ENCODE results near the gene UQCR10.

UQCR10 gene

DNA sequence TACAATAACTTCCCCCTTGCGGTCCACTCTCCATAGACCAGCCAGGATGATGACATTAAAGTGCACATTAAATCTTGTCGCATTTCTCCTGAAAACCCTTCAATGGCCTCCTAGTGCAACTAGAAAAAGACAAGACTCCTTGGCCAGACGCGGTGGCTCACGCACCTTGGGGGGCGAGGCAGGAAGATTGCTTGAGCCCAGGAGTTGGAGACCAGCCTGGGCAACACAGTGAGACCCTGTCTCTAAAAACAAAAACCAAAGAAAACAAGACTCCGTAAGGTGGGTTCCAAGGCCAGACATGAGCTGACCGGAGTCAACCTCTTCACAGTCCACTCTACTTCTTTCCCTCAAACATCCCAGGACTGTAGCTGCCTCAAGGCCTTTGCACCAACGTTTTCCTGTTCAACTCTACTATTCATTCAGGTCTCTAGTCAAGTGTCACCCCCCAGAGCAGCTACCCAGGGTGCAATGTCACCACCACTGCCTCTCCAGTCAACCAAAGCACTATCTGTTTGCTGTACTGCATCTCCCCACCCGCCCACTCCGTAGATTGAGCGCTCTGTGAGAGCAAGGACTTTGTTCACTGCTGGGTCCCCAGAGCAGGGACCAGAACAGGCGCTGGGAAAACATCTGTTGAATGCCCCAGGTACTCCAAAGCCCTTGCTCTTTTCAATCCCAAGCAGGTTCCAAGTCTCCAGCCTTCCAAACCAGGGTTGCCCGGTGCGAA lies 1.1 kb upstream of the UQCR10 start:
- DNase-seq, result no peak

DNA sequence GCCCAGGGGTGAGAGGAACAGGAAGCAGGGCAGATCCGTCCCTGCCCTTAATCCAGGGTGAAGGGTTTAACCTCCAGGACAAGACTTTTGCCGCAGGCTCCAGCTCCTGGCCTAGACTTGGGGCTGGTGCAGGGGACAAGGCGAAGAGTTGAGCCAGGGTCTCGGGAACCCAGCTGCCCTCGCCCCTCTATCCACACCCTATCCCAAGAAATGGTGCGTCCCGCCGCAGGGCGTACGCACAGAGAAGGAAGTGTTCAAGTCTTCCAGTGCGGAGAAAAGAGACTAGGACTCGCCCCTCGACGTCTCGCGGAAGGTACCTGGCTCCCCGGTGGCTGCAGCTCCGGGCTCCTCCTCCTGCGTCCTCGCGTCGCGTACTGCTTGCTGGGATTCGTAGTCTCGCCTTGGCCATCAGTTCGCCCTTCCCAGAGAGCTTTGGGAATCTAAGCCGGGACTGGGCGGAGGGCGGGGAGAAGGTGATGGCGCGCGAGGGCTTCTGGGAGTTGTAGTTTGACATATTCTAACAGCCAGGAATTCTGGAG lies 468 bp upstream of the UQCR10 start, which contains the start of gene ZMAT5:
ZMAT5 (minus strand) TSS at position 376 of the 539 bp plus-strand sequence. CDS start 18,463 bp downstream, outside the sequence.
- peak; percentile 69 for DNase-seq

DNA sequence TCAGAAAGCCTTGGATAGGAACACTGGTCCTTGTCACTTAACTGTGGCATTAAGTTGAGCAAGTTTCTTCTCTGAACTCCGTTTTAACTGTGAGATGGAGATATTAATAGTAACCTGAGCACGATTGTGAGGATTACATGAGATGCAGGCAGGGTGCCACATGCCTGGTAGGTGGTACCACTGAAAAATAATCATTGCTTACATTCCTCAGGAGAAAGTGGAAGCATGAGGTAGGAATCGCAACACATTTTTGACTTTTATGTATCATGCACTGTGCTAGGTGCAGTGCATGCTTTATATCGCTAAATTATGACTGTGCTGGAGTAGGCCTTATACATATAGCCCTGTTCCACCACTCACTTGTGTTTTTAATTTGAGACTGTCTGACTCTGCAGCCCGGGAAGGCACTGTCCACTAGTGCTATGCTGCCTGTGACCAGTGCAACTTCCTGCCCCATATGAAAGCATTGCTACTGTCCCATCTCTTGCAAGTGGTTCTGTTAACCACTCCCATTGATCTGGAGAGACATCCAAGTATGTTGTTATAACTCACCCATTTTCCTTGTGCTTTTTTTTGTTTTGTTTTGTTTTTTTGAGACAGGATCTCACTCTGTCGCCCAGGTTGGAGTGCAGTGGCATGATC lies 1.0 kb downstream of the UQCR10 start:
- DNase-seq, result no peak

DNA sequence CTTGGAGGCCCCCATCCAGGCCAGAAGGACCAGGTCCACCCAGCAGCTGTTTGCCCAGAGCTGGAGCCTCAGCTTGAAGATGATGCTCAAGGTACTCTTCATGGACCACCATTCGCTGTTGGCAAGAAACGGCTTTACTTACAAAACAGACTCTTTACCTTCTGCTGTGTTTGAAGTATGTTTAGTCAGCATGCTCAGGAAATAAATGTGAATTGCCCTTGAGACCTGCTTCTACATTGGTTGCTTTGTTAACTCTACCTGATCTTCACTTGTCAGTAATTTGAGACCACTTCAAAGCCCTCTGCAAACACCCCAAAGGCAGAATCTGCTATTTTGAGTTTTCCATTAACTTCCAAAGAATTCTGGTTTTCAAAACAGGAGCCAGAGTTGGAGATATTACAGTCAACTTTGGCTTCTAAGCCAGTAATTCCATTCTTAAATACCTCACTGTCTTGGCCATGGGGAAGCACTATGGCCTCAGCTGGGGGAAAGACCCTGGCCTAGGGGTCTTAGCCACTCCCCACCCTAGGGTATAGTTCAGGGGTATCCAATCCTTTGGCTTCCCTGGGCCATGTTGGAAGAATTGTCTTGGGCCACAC lies 2.7 kb downstream of the UQCR10 start:
- no peak for DNase-seq

DNA sequence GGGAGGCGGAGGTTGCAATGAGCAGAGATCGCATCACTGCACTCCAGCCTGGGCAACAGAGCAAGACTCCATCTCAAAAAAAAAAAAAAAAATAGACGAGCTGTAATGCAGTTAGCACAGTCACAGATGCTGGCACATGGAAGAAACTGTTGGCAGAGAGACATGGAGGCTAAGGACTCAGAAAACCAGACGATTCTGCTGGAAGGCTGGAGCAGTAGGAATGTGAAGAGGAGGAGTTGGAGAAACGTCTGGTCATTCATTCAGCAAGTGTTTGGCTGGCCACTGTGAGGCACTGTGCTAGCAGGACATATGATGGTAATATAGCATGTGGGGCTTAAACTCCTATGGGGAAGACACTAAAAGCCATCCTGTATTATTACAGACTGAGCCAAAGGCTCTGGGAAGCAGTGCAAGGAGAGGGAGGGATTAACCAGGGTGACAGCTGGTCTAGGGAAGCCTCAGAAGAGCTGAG lies 5.0 kb downstream of the UQCR10 start:
- no peak for DNase-seq

DNA sequence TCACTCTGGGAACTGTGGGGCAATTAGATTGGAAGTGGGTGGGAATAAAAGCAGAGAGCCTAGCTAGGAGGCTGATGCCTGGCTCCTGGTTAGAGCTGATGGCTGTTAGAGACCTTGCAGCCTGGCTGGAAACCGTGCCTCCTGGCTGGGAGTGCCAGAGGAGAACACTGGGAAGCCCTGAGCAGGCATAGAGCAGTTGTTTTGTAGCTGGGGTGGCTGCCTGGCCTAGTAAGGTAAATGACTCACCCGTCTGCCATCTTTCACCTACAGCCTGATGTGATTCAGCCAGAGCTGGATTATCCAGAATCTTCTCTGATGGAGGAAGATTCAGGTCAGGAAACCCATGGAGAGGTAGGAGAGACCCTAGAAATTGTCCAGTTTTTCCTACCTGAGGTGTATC lies 6.1 kb downstream of the UQCR10 start:
- no peak for DNase-seq

DNA sequence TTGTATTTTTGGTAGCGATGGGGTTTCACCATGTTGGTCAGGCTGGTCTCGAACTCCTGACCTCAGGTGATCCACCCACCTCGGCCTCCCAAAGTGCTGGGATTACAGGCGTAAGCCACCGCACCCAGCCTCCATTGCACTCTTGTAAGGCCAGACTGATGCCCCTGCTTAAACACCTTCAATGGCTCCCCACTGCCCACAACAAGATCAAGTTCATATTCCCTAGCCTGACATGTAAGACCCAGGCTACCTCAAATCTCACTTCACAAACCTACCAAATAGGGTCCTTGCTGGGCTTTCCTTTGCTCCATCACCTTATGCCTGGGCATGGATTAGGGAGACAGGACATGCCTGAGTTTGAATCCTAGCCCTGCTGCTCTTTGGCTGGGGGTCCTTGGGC lies 13.1 kb downstream of the UQCR10 start:
- DNase-seq, result no peak

DNA sequence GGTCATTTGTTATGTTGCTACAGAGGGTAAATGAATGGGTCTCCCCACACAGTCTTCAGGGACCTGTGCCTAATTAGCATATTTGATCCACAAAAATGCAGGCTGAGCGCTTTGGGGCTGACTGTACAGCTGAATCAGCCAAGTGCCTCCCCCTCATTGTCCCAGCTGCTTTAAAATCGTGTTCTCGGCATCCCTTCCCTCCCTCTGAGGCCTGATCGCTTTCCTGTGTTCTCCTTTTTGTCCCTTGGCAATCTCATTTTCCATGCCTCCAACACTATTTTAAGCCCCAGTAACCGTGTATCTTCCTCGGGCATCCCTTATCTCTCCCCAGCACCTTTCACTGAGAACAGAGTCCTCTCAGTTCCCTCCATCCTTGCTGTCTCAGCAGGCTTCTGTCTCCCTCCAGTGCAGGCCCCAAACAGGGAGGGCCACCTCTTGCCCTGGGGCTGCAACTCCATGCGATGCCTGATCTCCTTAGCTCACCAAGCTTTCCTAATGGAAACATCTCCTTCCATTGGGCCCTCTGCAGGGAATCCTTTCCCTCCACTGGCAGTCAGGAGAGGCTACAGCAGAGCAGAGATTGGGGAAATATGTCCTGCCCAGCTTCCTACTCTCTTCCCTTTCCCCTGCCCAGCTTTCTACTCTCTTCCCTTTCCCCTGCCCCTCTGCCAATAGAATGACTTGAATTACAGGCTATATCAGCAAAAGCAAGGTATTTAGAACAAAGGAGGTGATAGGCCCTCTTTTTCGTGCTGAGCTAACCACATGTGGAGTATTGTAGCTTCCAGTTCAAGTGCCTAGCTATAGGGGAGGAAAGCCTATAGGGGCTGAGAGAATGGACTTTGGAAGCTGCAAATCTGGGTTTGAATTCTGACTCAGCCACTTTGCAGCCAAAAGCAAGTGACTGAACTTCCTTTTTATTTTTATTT lies 13.8 kb downstream of the UQCR10 start:
- no peak for DNase-seq

DNA sequence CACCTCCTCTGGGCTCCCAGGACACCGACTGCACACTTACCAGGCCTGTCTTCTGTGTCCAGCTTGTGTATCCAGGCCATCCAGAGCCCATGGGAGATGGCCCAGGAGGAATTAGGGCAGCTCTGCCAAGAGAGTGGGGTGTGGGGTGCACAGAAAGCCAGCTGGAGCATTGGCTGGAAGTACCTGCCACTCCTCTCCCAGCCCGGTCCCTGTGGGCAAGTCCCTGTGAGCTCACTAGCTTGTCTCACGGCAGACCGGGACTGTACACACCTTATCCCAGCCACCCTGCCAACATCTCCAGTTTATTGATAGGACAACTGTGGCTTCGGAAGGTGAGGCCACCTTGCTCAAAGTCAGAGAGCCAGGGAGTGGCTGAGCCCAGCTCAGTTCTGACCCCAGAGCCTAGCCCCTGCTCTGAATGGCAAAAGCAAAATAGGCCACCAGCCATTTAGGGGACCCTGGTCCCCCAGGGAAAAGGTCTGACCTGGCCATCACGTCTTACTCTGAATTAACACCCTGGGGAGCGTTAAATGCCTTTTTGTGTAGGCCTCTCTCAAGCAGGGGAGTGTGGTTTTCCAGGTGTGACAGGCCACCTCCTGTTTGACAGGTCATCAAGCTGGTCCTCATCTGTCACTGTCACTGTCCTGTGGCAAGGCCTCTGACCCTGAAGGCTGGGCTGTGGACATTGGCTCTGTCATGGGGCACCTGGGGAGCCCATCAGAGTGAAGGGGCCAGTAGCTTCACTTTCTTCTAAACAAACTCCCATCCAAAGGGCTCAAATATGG lies 15.1 kb downstream of the UQCR10 start:
- DNase-seq, result no peak

DNA sequence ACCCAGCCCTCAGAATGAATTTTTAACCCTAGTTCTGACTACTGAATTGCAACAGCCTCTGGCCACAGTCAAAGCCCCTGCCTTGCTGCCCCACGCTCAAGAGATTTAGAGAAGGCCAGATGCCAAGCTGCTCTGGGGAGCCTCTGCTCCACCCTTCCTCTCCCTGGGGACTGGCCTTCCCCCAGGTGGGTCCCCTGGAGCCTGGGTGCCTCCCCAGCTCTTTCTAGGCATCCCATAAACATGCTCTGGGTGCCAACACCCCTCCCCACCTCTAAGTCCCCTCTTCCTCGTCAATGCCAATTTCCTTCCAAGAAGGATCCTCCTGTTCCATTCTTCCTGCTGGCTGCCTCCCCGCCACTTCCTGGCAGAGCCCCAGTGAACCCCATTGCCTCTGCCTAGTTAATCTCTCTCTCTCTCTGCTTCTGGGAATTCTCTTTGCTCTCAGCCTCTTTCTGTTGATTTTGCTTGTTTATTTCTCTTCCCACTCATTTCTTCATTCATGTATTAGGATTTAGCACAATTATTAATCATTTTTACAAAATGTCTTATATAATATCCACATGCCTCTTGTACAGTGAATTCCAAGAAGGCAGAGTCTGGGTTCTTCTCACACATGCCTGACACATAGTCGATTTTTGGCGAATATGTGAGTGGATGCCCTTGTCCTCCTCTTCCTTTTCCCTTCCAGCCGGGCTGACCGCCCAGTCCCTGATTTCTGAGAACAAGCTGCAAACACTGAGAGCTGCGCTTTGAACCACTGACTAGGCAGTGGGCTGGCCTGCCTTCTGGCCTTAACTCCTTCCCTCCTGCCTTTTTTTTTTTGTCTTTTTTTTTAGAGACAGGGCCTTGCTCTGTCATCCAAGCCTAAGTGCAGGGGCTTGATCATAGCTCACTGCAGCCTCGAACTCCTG lies 17.5 kb downstream of the UQCR10 start:
- no peak for DNase-seq

DNA sequence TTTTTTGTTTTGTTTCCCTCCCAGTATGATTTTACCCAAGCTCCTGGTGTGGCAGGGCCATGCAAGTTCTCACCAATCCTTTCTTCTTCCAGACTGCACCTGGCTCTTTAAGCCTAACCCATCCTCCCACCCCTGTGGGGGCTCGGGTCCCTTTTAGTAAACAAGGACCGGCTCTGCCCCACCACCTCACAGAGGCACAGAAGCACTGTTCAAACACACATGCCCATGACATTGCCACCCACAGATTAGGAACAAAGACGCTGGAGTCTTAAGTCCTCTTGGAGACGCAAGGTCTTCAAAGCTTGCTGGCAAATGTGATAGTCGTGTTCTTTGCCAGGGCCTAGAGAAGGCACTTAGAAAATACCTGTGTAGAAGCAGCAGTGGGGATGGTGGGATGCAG lies 18.9 kb downstream of the UQCR10 start:
- DNase-seq, result no peak

DNA sequence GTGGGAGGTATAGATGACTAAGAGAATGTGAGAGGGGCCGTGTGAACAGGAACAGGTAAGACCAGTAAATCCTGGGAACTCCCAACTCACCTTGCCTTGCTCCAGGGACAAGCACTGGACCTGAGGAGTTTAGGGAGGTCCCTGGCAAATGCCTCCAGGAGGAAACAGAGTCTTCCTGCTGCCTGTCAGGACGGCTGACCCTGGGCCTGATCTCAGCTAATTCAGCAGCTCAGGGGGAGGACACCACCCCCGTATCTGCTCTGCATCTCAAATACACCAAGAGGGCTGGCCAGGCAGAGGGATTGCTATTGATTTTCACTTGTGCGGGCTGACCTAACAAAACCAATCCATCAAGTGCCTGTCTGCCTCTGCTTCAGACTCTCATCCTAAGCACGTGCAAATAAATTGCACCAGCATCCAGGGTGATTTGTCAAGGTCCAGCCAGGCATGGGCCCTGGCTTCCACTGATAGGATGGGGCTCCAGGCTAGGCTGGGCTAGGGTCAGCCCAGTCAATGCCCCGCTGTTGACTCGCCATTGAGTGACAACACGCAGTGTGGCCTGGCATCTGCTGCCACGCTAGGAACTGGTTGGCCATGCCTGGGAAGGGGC lies 20.3 kb downstream of the UQCR10 start:
- no peak for DNase-seq

DNA sequence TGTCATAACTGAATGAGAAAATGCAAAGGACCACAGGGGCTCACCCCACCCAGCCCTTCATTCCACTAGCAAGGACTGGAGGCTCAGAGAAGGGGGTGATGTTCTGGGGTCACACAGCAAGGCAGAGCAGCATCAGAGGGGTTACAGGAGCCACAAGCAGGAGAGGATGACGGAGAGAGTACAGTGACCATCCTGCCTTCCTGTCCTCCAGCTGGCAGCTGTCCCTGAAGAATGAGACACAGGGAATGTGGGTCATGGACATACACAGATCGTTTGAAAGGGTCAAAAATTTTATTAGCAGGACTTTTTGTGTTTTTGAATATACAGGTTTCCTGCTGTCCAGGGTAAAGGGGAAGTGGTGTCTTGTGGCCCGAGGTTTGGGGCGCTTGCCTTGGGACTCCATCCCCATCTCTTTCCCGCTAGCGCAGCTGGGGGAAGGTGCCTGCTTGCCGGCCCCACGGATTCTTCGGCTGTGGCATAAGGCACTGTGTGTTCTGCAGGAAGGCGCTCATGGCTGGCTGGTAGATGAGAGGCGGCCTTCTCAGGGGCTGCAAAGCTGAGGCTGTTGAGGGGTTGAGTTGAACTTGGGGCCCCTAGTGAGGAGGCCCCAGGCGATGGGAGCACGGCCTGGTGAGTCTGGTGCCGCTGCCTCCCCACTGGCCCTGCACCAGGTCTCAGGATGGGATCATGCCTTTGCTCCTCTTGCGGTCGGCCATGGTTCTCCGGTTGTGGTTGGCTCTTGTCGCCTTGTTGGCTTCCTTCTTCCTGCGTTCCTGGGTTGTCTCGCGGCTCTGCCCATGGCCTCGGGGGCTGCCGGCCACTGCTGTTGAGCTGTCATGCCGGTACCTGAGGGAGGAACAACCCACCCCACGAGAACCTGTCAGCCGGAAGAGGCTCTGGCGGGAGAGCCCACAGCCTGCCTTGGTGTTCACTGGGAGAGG lies 21.4 kb downstream of the UQCR10 start:
- DNase-seq, result no peak

DNA sequence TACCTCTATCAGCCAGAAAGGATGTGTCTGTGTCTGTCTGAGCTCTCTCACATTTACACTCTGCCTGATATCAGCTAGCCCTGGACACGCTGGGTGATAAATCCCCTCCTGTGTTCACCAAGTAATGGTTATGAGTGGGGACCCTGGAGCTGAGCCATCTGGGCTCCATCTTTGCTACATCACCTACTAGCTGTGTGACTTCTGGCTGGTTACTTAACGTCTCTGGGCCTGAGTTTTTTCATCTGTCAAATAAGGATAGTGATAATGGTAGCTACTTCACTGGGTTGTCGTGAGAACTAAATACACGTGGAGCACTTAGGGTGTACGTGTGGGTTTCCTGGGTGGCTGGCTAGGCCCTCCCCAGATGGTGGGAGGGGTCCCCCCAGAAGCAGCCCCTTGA lies 22.9 kb downstream of the UQCR10 start:
- DNase-seq, result no peak

DNA sequence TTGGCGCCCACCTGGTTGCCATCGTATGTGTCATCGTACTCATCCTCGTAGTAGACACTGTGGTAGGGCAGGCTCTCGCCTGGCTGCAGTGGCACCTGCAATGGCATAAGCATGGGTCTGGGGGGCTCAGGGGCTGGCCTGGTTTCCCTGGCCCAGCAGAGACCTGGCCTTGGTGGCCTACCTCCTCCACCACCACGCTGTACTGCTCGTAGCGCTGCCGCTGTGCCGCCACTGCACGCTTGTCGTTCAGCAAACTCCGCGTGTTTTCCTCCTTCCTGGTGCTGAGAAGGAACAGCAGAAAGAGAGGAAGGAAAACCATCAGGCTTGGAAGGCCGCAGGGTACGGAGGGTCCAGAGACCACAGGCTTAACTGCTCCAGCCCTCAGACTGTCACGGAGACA lies 26.2 kb downstream of the UQCR10 start:
- DNase-seq, result no peak

DNA sequence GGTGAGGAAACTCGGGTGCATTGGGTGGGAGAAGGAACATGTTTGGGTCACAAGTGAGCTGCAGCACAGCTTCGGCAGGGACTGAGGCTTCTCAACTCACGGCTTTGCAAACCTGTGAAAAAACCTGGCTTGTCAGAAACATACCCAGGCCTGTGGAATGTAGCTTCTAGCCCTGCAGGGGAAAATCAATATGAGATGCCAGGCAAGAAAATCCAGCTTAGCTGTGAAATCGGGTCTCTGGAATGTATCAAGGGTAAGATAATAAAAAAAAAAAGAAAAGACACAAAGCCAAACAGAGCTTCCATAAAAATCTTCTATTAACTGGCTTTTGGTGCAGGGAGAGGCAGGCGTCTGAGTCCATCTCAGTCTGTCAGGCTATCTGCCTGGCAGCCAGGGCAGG lies 28.5 kb downstream of the UQCR10 start:
- DNase-seq, result no peak

DNA sequence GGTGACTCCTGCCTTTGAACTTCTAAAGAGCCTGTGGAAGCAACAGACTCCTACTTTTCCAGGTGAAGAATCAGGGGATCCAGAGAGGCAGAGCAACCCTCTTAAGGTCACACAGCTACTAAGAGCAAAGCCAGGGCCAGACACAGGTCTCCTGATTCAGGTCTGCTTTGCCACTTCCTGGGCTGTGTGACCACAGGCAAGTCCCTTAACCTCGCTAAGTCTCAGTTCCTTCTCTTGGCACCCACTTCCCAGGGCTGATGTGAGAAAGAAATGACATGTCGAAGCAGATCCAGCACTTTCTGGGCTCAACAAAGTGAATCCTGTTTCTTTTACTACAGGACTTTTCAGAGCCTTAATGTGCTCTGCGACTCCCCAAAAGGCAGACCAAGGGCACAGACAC lies 30.2 kb downstream of the UQCR10 start:
- DNase-seq, result no peak

DNA sequence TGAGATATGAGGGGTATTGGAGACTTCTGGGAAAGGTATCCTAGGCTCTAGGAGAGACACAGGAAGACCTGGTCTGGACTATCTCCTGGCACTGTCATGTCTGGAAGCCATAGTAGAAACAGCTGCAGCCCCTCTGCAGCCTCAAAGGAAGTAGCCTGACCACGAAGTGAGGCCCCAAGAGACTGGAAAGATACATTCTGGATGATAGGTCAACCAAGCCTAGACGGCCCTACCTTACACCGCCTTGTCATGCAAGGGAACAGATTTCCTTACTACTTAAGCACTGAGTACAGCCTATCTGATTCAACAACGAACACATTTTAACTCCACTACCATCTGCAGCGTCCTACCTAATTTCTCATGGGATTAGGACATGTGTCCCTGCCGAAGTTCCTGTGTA lies 31.1 kb downstream of the UQCR10 start:
- no peak for DNase-seq

DNA sequence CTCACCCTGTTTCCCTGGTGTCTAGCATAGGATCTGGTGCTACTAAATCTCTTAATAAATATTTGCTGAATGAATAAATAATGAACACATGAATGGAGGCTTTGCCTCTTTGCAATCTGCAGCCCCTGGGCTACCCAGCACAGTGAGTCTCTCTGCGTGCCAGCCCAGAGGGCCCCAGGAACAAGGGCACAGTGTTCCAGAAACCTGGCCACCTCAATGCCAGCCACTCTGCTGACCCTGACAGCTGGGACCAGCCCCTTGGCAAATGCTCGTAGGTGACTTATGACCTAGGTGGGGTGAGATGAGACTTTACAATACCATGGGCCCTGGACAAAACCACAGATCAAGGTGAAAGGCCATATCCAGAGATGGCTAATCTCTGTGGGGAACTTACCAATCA lies 31.6 kb downstream of the UQCR10 start:
- DNase-seq, result no peak
